CD4-positive, alpha-beta memory T cell (primary cell): ENCODE measurements around the gene TRIML1. TPM values are rescaled to one million over a fixed set of nuclear protein-coding genes. Genes with fewer than 3 reads are reported as not detected.

Source experiments
- CTCF ChIA-PET: fragments of 350-600 bp; sonication (Branson Sonifier 250); formaldehyde crosslinking; loops from one replicate; lab custom pipeline; 2021; ENCODE audit warnings: inconsistent platforms; ENCODE audit not compliant: partially characterized antibody; lab: Charles Lee
- POLR2A ChIA-PET: fragments of 350-600 bp; sonication (Branson Sonifier 250); formaldehyde crosslinking; loops from one replicate; lab custom pipeline; 2021; ENCODE audit not compliant: partially characterized antibody; lab: Charles Lee
- DNase-seq, 5 donors: peaks; one replicate each; pipeline versions ENCODE4 v3.0.0 to v3.0.0-alpha.2; 2020 to 2022; ENCODE audit warnings: mixed read lengths in 1 of 5
- H3K27ac ChIP-seq: one replicate; pipeline ENCODE4 v1.7.0; 2013; ENCODE audit warnings: low read depth, low read length
- H3K27me3 ChIP-seq: 2 replicates; pipeline ENCODE4 v1.7.0; 2013; ENCODE audit warnings: mild to moderate bottlenecking, low read length, moderate library complexity; ENCODE audit not compliant: insufficient read depth
- H3K36me3 ChIP-seq: 2 replicates; pipeline ENCODE4 v1.7.0; 2013; ENCODE audit warnings: mild to moderate bottlenecking, low read length, moderate library complexity; ENCODE audit not compliant: insufficient read depth
- H3K4me1 ChIP-seq: 2 replicates; pipeline ENCODE4 v1.7.0; 2013; ENCODE audit warnings: mild to moderate bottlenecking, low read length, moderate library complexity; ENCODE audit not compliant: insufficient read depth
- H3K4me3 ChIP-seq, 2 donors: one replicate each; pipeline ENCODE4 v1.7.0; 2013; ENCODE audit warnings: low read length in 2 of 2, mild to moderate bottlenecking in 1 of 2
- H3K9me3 ChIP-seq, 2 donors: one replicate each; pipeline ENCODE4 v1.7.0; 2013; ENCODE audit warnings: low read length in 2 of 2, control low read depth in 1 of 2; ENCODE audit not compliant: control insufficient read depth in 1 of 2
- H3K27ac Mint-ChIP-seq, 7 donors: one replicate each; pipeline ENCODE4 v1.8.0; 2020 to 2021; ENCODE audit warnings: mixed read lengths in 7 of 7, mild to moderate bottlenecking in 6 of 7, inconsistent platforms in 3 of 7, moderate library complexity in 3 of 7
- H3K27me3 Mint-ChIP-seq, 2 donors: one replicate each; pipeline ENCODE4 v1.8.0; 2020 to 2021; ENCODE audit warnings: mixed read lengths in 2 of 2
- H3K36me3 Mint-ChIP-seq, 2 donors: one replicate each; pipeline ENCODE4 v1.8.0; 2020 to 2021; ENCODE audit warnings: mixed read lengths in 2 of 2, inconsistent platforms in 1 of 2, mild to moderate bottlenecking in 1 of 2
- H3K4me1 Mint-ChIP-seq, 4 donors: one replicate each; pipeline ENCODE4 v1.8.0; 2020 to 2021; ENCODE audit warnings: mixed read lengths in 4 of 4, mild to moderate bottlenecking in 1 of 4
- H3K4me3 Mint-ChIP-seq, 8 donors: one replicate each; pipeline ENCODE4 v1.8.0; 2020 to 2021; ENCODE audit warnings: mixed read lengths in 8 of 8, mild to moderate bottlenecking in 7 of 8, moderate library complexity in 6 of 8, inconsistent platforms in 3 of 8
- H3K9me3 Mint-ChIP-seq, 8 donors: one replicate each; pipeline ENCODE4 v1.8.0; 2020 to 2021; ENCODE audit warnings: mixed read lengths in 8 of 8, mild to moderate bottlenecking in 5 of 8, inconsistent platforms in 3 of 8, moderate library complexity in 1 of 8
- intact Hi-C: fragments of 100-400 bp; cut with micrococcal nuclease; formaldehyde crosslinking; loops from one replicate; pipeline ENCODE4 v1.15.1; 2023
- polyA plus RNA-seq, 2 donors: library from polyadenylated mRNA; unstranded; fragments of 300-500 nt; fragmentation: Illumina TruSeq; gene quantifications; one replicate each; pipeline ENCODE4 v1.2.3, GENCODE V29; 2021
- total RNA-seq, 2 experiments: library from RNA; stranded (reverse); gene quantifications; one replicate each; pipeline ENCODE4 v1.2.3, GENCODE V29; 2021

Gene TRIML1
- total and polyA plus RNA-seq, 4 experiments from 2014 or later = not detected

DNA sequence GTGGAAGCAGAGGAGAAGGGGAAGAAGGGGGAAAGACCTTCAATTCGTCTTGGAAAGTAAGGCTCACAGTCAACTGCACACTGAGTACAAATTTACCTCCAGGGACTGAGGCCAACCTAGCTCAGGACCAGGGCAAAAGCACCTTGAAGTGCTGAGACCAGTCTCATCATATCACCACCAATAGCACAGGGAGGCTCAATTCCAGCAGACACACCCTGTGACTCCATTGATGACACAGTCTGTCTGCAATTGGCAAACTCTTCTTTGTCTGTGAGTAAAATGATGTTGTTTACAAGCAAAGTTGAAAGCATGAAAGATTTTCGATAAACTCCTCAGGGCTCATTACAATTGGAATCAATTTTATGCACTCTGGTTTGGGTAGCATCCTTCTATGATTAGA, 32.3 kb downstream of the TRIML1 start:
- intact Hi-C loops = no loop called here
- POLR2A ChIA-PET = no interaction called here
- Mint-ChIP-seq H3K4me1 (peaks cover 0 to 1% (median 0%) of the 10 kb centered on the region in 4 donors), H3K36me3 (no peaks in the 10 kb centered on the region), H3K9me3 (peaks cover 0 to 19% (median 7%) of the 10 kb centered on the region in 8 donors), H3K27ac (no peak overlapping the region), H3K4me3 (no peak overlapping the region), H3K27me3 (no peaks in the 10 kb centered on the region)
- Histone ChIP-seq H3K4me1 (no peaks in the 10 kb centered on the region), H3K4me3 (no peak overlapping the region), H3K27ac (no peak overlapping the region), H3K27me3 (no peaks in the 10 kb centered on the region), H3K9me3 (no peaks in the 10 kb centered on the region), H3K36me3 (no peaks in the 10 kb centered on the region)
- no peak for DNase-seq
- CTCF ChIA-PET = no interaction called here

DNA sequence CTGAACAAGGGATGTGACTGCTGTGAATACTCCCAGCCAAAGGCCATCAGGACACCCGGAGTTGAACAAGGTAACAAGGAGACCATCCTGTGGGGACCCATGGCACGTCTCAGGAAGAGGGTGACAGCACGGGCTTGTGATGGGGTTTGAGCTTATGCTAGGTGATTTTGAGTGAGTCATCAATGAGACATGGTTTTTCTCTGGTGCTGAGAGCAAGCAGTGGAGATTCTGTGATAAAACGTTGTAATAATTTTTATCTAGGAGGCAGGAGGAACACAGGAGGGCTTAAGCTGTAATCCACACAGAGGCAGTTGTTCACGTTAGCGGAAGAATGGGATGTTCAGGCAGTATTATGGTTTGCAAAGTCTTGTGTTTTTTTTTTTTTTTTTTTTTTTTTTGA, 36.0 kb downstream of the TRIML1 start:
- CTCF ChIA-PET = no interaction called here

DNA sequence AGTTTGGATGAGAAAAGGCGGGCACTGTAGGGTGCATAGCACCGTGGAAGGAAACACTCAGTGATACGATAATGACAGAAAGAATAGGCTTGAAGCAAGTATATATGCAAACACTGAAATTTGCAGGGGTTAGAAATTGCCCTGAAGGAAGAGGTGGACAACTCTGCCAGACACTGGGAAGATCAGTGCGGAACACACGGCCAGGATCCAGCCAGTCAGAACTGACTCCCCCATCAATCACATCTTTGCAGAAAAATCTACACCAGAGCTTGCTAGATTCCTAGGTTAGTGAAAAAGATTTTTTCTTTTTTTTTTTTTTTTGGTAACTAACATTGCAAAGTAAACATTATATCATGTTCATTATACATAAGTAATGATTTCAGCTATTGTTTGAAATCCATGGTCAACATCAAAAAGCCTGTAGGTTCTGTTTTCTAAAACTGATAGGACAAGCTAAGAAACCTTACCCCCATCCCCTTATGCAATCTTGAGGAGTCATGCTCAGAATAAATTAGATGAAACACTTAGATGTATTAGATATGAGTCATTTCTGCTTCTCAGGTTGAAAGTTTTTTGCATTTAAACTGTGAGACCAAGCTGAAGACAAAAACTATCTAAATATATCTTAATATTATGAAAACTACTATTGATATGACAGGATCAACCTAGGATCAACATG, 38.9 kb downstream of the TRIML1 start:
- no peaks in the 10 kb centered on the region for H3K4me1 Mint-ChIP-seq
- Histone ChIP-seq H3K4me1 (no peaks in the 10 kb centered on the region), H3K27me3 (no peaks in the 10 kb centered on the region), H3K4me3 (no peak overlapping the region), H3K36me3 (no peaks in the 10 kb centered on the region), H3K9me3 (no peaks in the 10 kb centered on the region), H3K27ac (no peak overlapping the region)
- peaks cover 0 to 38% (median 8%) of the 10 kb centered on the region in 8 donors for H3K9me3 Mint-ChIP-seq
- ChIA-PET POLR2A (no interaction called here), CTCF (interaction anchor here (1.4 kb wide), 1 partner anchor 11 kb away, joined by 4 read pairs; no protein-coding TSS in a partner anchor)
- intact Hi-C loops = no loop called here
- DNase-seq = no peak
- no peak overlapping the region for H3K4me3 Mint-ChIP-seq
- no peaks in the 10 kb centered on the region for H3K27me3 Mint-ChIP-seq
- H3K36me3 Mint-ChIP-seq = no peaks in the 10 kb centered on the region
- H3K27ac Mint-ChIP-seq = no peak overlapping the region

More for the DNA sequence above, 36.0 kb downstream of the TRIML1 start:
- Mint-ChIP-seq H3K36me3 (no peaks in the 10 kb centered on the region), H3K9me3 (peaks cover 0 to 30% (median 10%) of the 10 kb centered on the region in 8 donors), H3K4me3 (no peak overlapping the region), H3K27ac (no peak overlapping the region), H3K4me1 (no peaks in the 10 kb centered on the region), H3K27me3 (no peaks in the 10 kb centered on the region)
- Histone ChIP-seq H3K4me3 (no peak overlapping the region), H3K4me1 (no peaks in the 10 kb centered on the region), H3K36me3 (no peaks in the 10 kb centered on the region), H3K9me3 (no peaks in the 10 kb centered on the region), H3K27ac (no peak overlapping the region), H3K27me3 (no peaks in the 10 kb centered on the region)
- POLR2A ChIA-PET = no interaction called here
- DNase-seq = no peak
- intact Hi-C loops = no loop called here

DNA sequence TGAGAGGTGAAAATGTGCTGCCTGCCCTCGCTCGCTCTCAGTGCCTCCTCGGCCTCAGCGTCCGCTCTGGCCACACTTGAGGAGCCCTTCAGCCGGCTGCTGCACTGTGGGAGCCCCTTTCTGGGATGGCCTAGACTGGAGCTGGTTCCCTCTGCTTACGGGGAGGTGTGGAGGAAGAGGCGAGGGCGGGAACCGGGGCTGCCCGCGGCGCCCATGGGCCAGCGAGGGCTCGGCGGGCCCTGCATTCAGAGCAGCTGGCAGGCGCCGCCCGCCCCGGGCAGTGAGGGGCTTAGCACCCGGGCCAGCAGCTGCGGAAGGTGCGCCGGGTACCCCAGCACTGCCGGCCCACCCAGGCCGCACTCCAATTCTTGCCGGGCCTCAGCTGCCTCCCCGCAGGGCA, 39.6 kb downstream of the TRIML1 start:
- Histone ChIP-seq H3K9me3 (no peaks in the 10 kb centered on the region), H3K27ac (no peak overlapping the region), H3K27me3 (no peaks in the 10 kb centered on the region), H3K4me1 (no peaks in the 10 kb centered on the region), H3K36me3 (no peaks in the 10 kb centered on the region), H3K4me3 (no peak overlapping the region)
- CTCF ChIA-PET = interaction anchor here (1.4 kb wide), 1 partner anchor 10 kb away, joined by 4 read pairs; no protein-coding TSS in a partner anchor
- Mint-ChIP-seq H3K4me1 (no peaks in the 10 kb centered on the region), H3K4me3 (no peak overlapping the region), H3K9me3 (peaks cover 0 to 38% (median 8%) of the 10 kb centered on the region in 8 donors), H3K27me3 (no peaks in the 10 kb centered on the region), H3K27ac (no peak overlapping the region), H3K36me3 (no peaks in the 10 kb centered on the region)
- POLR2A ChIA-PET = no interaction called here
- DNase-seq = no peak
- intact Hi-C loops = no loop called here

DNA sequence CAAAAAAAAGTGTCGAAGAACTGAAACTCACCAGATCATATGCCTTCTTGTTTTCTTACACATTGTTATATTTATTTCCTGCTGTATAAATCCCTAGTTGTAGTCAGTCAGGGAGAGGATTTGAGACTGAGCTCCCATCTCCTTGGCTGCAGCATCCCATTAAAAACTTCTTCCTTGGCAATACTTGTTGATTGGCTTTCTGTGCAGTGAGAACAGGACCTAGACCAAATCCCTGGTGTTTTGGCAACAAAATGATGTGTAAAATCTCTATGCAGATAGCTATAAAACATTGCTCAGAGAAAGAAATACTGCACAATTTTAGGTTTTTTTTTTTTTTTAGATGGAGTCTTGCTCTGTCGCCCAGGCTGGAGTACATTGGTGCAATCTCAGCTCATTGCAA, 47.9 kb downstream of the TRIML1 start:
- H3K27me3 Mint-ChIP-seq = no peaks in the 10 kb centered on the region
- Histone ChIP-seq H3K4me3 (no peak overlapping the region), H3K4me1 (no peaks in the 10 kb centered on the region), H3K27me3 (no peaks in the 10 kb centered on the region), H3K27ac (no peak overlapping the region), H3K36me3 (no peaks in the 10 kb centered on the region), H3K9me3 (no peaks in the 10 kb centered on the region)
- H3K36me3 Mint-ChIP-seq = no peaks in the 10 kb centered on the region
- no peak for DNase-seq
- POLR2A ChIA-PET = no interaction called here
- H3K4me3 Mint-ChIP-seq = no peak overlapping the region
- no peaks in the 10 kb centered on the region for H3K4me1 Mint-ChIP-seq
- H3K27ac Mint-ChIP-seq = no peak overlapping the region
- intact Hi-C loops = no loop called here
- peaks cover 0 to 9% (median 2%) of the 10 kb centered on the region in 8 donors for H3K9me3 Mint-ChIP-seq
- CTCF ChIA-PET = no interaction called here

- Mint-ChIP-seq H3K4me3 (no peak overlapping the region), H3K27ac (no peak overlapping the region), H3K36me3 (no peaks in the 10 kb centered on the region), H3K27me3 (no peaks in the 10 kb centered on the region), H3K9me3 (peaks cover 0 to 13% (median 4%) of the 10 kb centered on the region in 8 donors), H3K4me1 (no peaks in the 10 kb centered on the region)
- POLR2A ChIA-PET = no interaction called here
- Histone ChIP-seq H3K4me1 (no peaks in the 10 kb centered on the region), H3K36me3 (no peaks in the 10 kb centered on the region), H3K27me3 (no peaks in the 10 kb centered on the region), H3K4me3 (no peak overlapping the region), H3K27ac (no peak overlapping the region), H3K9me3 (no peaks in the 10 kb centered on the region)
- DNase-seq = no peak
- intact Hi-C loops = no loop called here
- CTCF ChIA-PET = no interaction called here
These were observed 51.2 kb downstream of the TRIML1 start for GRCh38 chr4:188190461-188190860.

DNA sequence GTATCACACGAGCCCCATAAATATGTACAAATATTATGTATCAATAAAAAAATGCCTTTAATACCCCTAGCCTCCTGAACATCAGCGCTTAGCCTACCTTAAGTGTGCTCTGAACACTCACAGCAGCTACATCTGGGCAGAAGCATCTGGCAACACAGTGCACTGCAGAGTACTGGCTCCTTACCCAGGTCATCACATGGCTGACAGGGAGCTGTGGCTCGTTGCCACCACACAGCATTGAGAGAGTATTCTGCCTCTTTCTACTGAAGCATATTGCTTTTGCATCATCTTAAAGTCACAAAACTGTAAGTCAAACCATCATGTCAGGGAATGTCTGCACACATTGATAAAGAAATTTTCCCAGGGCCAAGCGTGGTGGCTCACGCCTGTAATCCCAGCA, 55.2 kb downstream of the TRIML1 start:
- H3K4me1 ChIP-seq = no peaks in the 10 kb centered on the region
- no peaks in the 10 kb centered on the region for H3K9me3 ChIP-seq
- no peak for DNase-seq
- Mint-ChIP-seq H3K27ac (no peak overlapping the region), H3K4me1 (no peaks in the 10 kb centered on the region), H3K27me3 (no peaks in the 10 kb centered on the region), H3K4me3 (no peak overlapping the region), H3K36me3 (no peaks in the 10 kb centered on the region), H3K9me3 (peaks cover 0 to 13% (median 4%) of the 10 kb centered on the region in 8 donors)
- no peak overlapping the region for H3K4me3 ChIP-seq
- H3K27ac ChIP-seq = no peak overlapping the region
- ChIA-PET POLR2A (no interaction called here), CTCF (no interaction called here)
- H3K36me3 ChIP-seq = no peaks in the 10 kb centered on the region
- intact Hi-C loops = no loop called here
- H3K27me3 ChIP-seq = no peaks in the 10 kb centered on the region
